Thymus (tissue), 11 donors: ENCODE data around the gene RAB1B. TPM values are rescaled to one million over a fixed set of nuclear protein-coding genes. Genes with fewer than 3 reads are reported as not detected.

ENCODE experiments used
- DNase-seq, 9 donors: peaks; one replicate each; pipeline ENCODE4 v3.0.0-alpha.2; 2013; ENCODE audit warnings: low spot score in 9 of 9, low read depth in 6 of 9, missing footprints in 1 of 9
- H3K27ac ChIP-seq, 2 donors: one replicate each; pipeline ENCODE4 v1.5.1; 2013; ENCODE audit warnings: control low read depth in 1 of 2, low read depth in 1 of 2, low read length in 1 of 2, mild to moderate bottlenecking in 1 of 2, moderate library complexity in 1 of 2
- H3K27me3 ChIP-seq, 2 donors: one replicate each; pipeline ENCODE4 v1.5.1; 2013; ENCODE audit warnings: low read length in 1 of 2; ENCODE audit not compliant: control insufficient read depth in 2 of 2, insufficient read depth in 1 of 2
- H3K36me3 ChIP-seq, 2 donors: one replicate each; pipeline ENCODE4 v1.5.1; 2013; ENCODE audit warnings: low read length in 1 of 2, mild to moderate bottlenecking in 1 of 2, moderate library complexity in 1 of 2; ENCODE audit not compliant: control insufficient read depth in 2 of 2, insufficient read depth in 2 of 2
- H3K4me1 ChIP-seq, 2 donors: one replicate each; pipeline ENCODE4 v1.5.1; 2013; ENCODE audit warnings: low read length in 2 of 2; ENCODE audit not compliant: control insufficient read depth in 2 of 2, insufficient read depth in 2 of 2
- H3K4me3 ChIP-seq, 2 donors: one replicate each; pipeline ENCODE4 v1.5.1; 2013; ENCODE audit warnings: low read length in 2 of 2, control low read depth in 1 of 2, mild to moderate bottlenecking in 1 of 2
- H3K9me3 ChIP-seq, 2 donors: one replicate each; pipeline ENCODE4 v1.5.1; 2013; ENCODE audit warnings: low read length in 1 of 2, mild to moderate bottlenecking in 1 of 2; ENCODE audit not compliant: control insufficient read depth in 2 of 2, insufficient read depth in 1 of 2
- WGBS: extraction: QIAGEN DNeasy Blood & Tissue Kit; methylation state at CpG from one replicate; pipeline ENCODE4 v1.1.7; 2013; 5-methylcytosine and 5-hydroxymethylcytosine counted together
- polyA plus RNA-seq: library from polyadenylated mRNA; stranded (reverse); fragments of 200-250 nt; gene quantifications from one replicate; pipeline ENCODE4 v1.2.3, GENCODE V29; 2013
- total RNA-seq: library from RNA; stranded (reverse); fragments of 120-200 nt; gene quantifications from one replicate; pipeline ENCODE4 v1.2.4, GENCODE V29; 2013
- donor health status: healthy.

Gene RAB1B
- total and polyA plus RNA-seq, 2 donors = 80.8 to 105 TPM

- peaks cover 44 to 73% of the 10 kb centered on the region in 2 donors for H3K4me1 ChIP-seq
- WGBS = 96% methylated on average over 11 of the region's 11 CpGs
- H3K4me3 ChIP-seq = no peak overlapping the region
- H3K27me3 ChIP-seq = no peaks in the 10 kb centered on the region
- no peak overlapping the region for H3K27ac ChIP-seq
- H3K36me3 ChIP-seq = no peaks in the 10 kb centered on the region
- no peak for DNase-seq
- H3K9me3 ChIP-seq = peaks cover 0 to 23% of the 10 kb centered on the region in 2 donors
Measured at GRCh38 chr11:66322732-66323427, 54.4 kb downstream of the RAB1B start.

GRCh38 chr11:66323684-66324083 is 55.2 kb downstream of the RAB1B start:
- Histone ChIP-seq H3K4me3 (no peak overlapping the region), H3K27me3 (no peaks in the 10 kb centered on the region), H3K36me3 (no peaks in the 10 kb centered on the region), H3K9me3 (peaks cover 0 to 21% of the 10 kb centered on the region in 2 donors), H3K4me1 (peaks cover 44 to 73% of the 10 kb centered on the region in 2 donors), H3K27ac (no peak overlapping the region)
- no peak for DNase-seq
- WGBS = 98% methylated on average over 1 of the region's 1 CpG

GRCh38 chr11:66324664-66325063 is 56.2 kb downstream of the RAB1B start:
- H3K27me3 ChIP-seq = no peaks in the 10 kb centered on the region
- H3K4me3 ChIP-seq = no peak overlapping the region
- H3K27ac ChIP-seq = peak overlapping the region; percentile 7 to 37
- H3K4me1 ChIP-seq = peaks cover 38 to 70% of the 10 kb centered on the region in 2 donors
- WGBS = 94% methylated on average over 10 of the region's 10 CpGs
- no peaks in the 10 kb centered on the region for H3K36me3 ChIP-seq
- H3K9me3 ChIP-seq = peaks cover 0 to 21% of the 10 kb centered on the region in 2 donors
- DNase-seq = no peak

- peak overlapping the region; percentile 89 to 93 for H3K27ac ChIP-seq
- peaks cover 38 to 70% of the 10 kb centered on the region in 2 donors for H3K4me1 ChIP-seq
- H3K27me3 ChIP-seq = no peaks in the 10 kb centered on the region
- H3K36me3 ChIP-seq = no peaks in the 10 kb centered on the region
- peak in 4 of 9 donors; percentile 55 to 79 (median 66) for DNase-seq
- WGBS = 55% methylated on average over 8 of the region's 8 CpGs
- H3K4me3 ChIP-seq = no peak overlapping the region
- H3K9me3 ChIP-seq = peaks cover 0 to 21% of the 10 kb centered on the region in 2 donors
Measured at GRCh38 chr11:66325263-66325671, 56.8 kb downstream of the RAB1B start.

- Histone ChIP-seq H3K4me1 (peaks cover 38 to 69% of the 10 kb centered on the region in 2 donors), H3K4me3 (peak overlapping the region; percentile 9 to 17), H3K36me3 (no peaks in the 10 kb centered on the region), H3K27ac (peak overlapping the region; percentile 89 to 93), H3K27me3 (no peaks in the 10 kb centered on the region), H3K9me3 (peaks cover 0 to 21% of the 10 kb centered on the region in 2 donors)
- peak in 7 of 9 donors; percentile 57 to 92 (median 79) for DNase-seq
- WGBS = 36% methylated on average over 21 of the region's 21 CpGs
Measured at GRCh38 chr11:66326261-66327111, 58.0 kb downstream of the RAB1B start.

Other genes starting within 250 kb of the RAB1B start
- 0.14 TPM for gene CATSPER1, start 242.2 kb upstream of the RAB1B start, total RNA-seq
- 0.34 TPM for gene CATSPER1, start 242.2 kb upstream of the RAB1B start, polyA plus RNA-seq
- 0.42 TPM for gene GAL3ST3, start 219.5 kb upstream of the RAB1B start, total RNA-seq
- gene GAL3ST3, start 219.5 kb upstream of the RAB1B start, polyA plus RNA-seq = 0.25 TPM
- gene SF3B2, start 216.3 kb upstream of the RAB1B start, total RNA-seq = 127 TPM
- 147 TPM for gene SF3B2, start 216.3 kb upstream of the RAB1B start, polyA plus RNA-seq
- 9.2 TPM for gene PACS1, start 198.4 kb upstream of the RAB1B start, total RNA-seq
- gene PACS1, start 198.4 kb upstream of the RAB1B start, polyA plus RNA-seq = 29.5 TPM
- 12.6 TPM for gene KLC2, start 10.9 kb upstream of the RAB1B start, total RNA-seq
- 36.5 TPM for gene KLC2, start 10.9 kb upstream of the RAB1B start, polyA plus RNA-seq
- 1.6 TPM for gene CNIH2, start 9.5 kb downstream of the RAB1B start, total RNA-seq
- gene CNIH2, start 9.5 kb downstream of the RAB1B start, polyA plus RNA-seq = 1.6 TPM
- 44.2 TPM for gene YIF1A, start 20.5 kb downstream of the RAB1B start, total RNA-seq
- 57.3 TPM for gene YIF1A, start 20.5 kb downstream of the RAB1B start, polyA plus RNA-seq
- gene TMEM151A, start 23.3 kb downstream of the RAB1B start, total RNA-seq = not detected
- gene TMEM151A, start 23.3 kb downstream of the RAB1B start, polyA plus RNA-seq = 0.02 TPM
- gene CD248, start 48.4 kb downstream of the RAB1B start, total RNA-seq = 3.0 TPM
- gene CD248, start 48.4 kb downstream of the RAB1B start, polyA plus RNA-seq = 7.7 TPM
- 1.1 TPM for gene RIN1, start 67.8 kb downstream of the RAB1B start, total RNA-seq
- 5.8 TPM for gene RIN1, start 67.8 kb downstream of the RAB1B start, polyA plus RNA-seq
- gene BRMS1, start 76.5 kb downstream of the RAB1B start, total RNA-seq = 43.1 TPM
- gene BRMS1, start 76.5 kb downstream of the RAB1B start, polyA plus RNA-seq = 63.0 TPM
- 9.9 TPM for gene B4GAT1, start 79.0 kb downstream of the RAB1B start, total RNA-seq
- gene B4GAT1, start 79.0 kb downstream of the RAB1B start, polyA plus RNA-seq = 10.3 TPM
- 1.6 TPM for gene SLC29A2, start 103.1 kb downstream of the RAB1B start, total RNA-seq
- gene SLC29A2, start 103.1 kb downstream of the RAB1B start, polyA plus RNA-seq = 14.2 TPM
- gene NPAS4, start 152.4 kb downstream of the RAB1B start, total RNA-seq = not detected
- gene NPAS4, start 152.4 kb downstream of the RAB1B start, polyA plus RNA-seq = 0.05 TPM
- gene MRPL11, start 170.2 kb downstream of the RAB1B start, total RNA-seq = 84.3 TPM
- 45.3 TPM for gene MRPL11, start 170.2 kb downstream of the RAB1B start, polyA plus RNA-seq
- 1.5 TPM for gene PELI3, start 198.3 kb downstream of the RAB1B start, total RNA-seq
- 2.4 TPM for gene PELI3, start 198.3 kb downstream of the RAB1B start, polyA plus RNA-seq
- 36.4 TPM for gene DPP3, start 211.8 kb downstream of the RAB1B start, total RNA-seq
- 23.2 TPM for gene DPP3, start 211.8 kb downstream of the RAB1B start, polyA plus RNA-seq
- gene BBS1, start 242.0 kb downstream of the RAB1B start, total RNA-seq = 11.0 TPM
- gene BBS1, start 242.0 kb downstream of the RAB1B start, polyA plus RNA-seq = 14.1 TPM